Activated CD8-positive, alpha-beta memory T cell treated with anti-CD3 and anti-CD28 coated beads, Interleukin-2, amount 50 U/mL, for 1 hour (primary cell): Measurements from ENCODE around the gene UPK2.
"Not testable (repeated sequence)": the region's sequence is repeated elsewhere in the genome, so short reads cannot be mapped to it uniquely, and the experiment has no call there.

Experiments used
- DNase-seq: peaks from one replicate; pipeline ENCODE4 v3.0.0-alpha.2; 2020; ENCODE audit errors: extremely low read depth

The UPK2 gene

DNA sequence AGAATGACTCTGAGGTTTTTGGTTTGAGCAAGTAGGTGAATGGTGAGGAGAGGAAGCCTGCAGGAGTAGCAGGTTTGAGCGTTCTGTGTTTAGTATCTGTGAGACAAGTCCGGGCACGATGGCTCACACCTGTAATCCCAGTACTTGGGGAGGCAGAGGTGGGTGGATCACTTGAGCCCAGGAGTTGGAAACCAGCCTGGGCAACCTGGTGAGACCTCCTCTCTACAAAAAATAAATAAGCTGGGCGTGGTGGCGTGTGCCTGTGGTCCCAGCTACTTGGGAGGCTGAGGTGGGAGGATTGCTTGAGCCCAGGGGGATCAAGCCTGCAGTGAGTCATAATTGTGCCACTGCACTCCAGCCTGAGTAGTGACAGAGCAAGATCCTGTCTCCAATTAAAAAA, 32.2 kb downstream of the UPK2 start:
- DNase-seq, result no peak

DNA sequence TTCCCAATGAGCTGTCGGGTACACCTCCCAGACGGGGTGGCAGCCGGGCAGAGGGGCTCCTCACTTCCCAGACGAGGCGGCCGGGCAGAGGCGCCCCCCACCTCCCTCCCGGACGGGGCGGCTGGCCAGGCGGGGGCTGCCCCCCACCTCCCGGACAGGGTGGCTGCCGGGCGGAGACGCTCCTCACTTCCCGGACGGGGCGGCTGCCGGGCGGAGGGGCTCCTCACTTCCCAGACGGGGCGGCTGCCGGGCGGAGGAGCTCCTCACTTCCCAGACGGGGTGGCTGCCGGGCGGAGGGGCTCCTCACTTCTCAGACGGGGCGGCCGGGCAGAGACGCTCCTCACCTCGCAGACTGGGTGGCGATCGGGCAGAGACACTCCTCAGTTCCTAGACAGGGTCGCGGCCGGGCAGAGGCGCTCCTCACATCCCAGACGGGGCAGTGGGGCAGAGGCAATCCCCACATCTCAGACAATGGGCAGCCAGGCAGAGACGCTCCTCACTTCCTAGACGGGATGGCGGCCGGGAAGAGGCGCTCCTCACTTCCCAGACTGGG, 35.5 kb downstream of the UPK2 start:
- not testable (repeated sequence) for DNase-seq

DNA sequence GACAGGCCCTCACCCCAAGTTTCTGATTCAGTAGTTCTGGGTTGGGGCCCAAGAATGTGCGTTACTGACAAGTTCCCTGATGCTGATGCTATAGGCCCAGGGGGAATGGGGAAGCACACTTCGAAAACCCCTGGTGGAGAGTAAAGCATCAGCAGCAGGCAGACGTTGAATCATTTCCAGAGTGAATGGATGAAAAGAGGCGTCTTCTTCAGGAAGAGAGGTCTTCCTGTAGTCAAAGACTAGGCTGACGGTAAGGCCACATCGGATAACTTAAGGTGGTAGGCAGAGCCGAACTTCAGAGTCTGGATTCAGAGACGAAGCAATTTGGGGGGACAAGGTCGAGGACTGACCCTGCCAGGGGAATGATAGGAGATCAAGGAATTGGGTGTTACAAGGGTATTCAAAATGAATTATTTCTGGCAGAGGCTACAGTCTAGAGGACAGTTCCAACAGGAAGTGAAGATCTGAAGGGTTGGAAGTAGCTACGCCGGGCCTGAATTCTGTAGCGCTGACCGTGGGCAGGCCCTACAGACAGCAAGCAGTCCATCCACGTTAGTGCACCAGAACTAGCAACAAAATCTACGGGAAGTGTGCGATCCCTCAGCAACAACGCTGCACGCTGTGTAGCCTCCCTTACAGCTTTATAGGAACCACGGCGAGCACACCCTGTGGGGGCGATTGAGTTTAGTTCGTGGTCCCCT, 41.0 kb downstream of the UPK2 start:
- DNase-seq, result no peak

DNA sequence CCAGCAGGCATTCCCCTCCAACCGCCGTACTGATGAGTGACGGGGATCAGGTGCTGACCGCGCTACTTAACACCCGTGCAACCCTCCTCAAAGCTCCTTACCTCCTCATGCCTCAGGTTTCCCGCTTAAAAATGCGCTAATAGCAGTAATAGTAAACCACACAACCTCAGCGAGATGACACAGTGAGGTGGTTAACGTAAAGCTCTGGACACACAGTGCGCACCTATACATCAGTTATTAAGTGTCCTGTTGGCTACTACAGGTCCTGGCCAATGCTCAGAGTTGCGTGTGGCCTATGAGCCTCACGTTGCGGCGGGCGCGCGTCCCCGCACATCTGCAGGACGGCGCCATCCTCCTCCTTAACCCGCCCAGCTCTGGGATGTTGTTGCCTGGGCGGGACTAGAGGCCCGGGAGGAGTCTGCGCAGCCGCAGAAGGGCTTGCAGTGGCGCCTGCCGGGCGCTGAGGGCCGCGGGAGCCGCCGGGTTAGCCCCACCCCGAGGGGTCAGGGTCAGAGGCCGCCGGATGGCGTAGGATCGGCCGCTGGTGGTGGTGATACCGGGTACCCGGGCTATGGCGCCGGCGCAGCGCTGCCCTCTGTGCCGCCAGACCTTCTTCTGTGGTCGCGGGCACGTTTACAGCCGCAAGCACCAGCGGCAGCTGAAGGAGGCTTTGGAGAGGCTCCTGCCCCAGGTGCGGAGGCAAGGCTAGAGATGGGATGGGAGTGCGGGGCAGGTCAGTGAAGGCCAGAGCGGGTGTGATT, 41.7 kb downstream of the UPK2 start, which contains the start of gene CENATAC:
TSS of gene CENATAC (plus strand) at position 512 of the 761 bp plus-strand sequence. CDS start at position 572, 60 bp downstream.
- peak; percentile 80 for DNase-seq

DNA sequence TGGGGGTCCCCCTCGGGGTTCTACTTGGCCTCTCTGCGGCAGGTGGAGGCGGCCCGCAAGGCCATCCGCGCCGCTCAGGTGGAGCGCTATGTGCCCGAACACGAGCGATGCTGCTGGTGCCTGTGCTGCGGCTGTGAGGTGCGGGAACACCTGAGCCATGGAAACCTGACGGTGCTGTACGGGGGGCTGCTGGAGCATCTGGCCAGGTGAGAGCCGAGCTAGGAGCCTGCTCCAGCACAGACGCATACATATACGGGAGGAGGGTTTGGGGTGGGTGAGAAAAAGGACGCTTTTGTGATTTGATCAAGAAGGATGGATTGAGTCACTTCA, 42.3 kb downstream of the UPK2 start:
- DNase-seq, result no peak

DNA sequence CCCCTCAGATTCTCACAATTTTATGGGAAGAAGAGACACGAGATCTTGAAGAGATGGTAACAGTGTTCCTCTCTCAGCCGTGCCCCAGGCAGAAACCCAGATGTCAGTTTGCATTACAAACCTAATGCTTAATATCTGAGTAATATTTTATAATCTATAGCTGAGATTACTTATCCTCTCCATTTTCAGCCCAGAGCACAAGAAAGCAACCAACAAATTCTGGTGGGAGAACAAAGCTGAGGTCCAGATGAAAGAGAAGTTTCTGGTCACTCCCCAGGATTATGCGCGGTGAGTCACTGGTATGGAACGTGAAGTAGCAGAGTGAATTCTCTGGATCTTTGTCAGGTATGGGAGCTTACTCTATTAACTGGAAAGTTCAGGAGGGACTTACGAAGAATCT, 42.7 kb downstream of the UPK2 start:
- no peak for DNase-seq

DNA sequence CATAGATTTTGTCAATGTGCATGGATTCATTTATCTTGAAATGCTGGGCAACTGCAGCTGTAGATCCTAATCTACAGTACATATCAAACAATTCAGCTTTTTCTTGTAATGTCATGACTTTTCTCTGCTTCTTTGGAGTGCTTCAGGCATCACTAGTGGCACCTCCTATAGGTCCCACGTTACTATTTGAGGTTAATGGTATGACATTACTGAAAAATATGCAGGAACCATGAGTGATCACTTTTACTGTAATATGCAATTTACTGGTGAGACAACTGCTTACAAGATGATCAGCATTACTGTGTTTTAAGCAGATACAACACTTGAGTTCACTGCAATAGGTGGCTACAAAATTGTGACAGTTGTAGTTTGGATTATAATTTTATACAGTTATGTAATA, 44.8 kb downstream of the UPK2 start:
- DNase-seq, result no peak

DNA sequence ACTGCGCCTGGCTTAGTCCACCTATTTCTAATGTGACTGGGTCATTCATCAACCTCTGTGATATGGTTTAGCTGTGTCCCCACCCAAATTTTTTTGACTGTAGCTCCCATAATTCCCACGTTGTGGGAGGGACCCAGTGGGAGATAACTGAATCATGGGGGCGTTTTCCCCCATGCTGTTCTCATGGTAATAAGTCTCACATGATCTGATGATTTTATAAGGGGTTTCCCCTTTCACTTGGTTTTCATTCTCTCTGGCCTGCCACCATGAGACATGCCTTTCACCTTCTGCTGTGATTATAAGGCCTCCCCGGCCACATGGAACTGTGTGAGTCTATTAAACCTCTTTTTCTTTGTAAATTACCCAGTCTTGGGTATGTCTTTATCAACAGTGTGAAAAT, 50.6 kb downstream of the UPK2 start:
- no peak for DNase-seq
